Stimulated activated CD4-positive, alpha-beta T cell treated with anti-CD3 and anti-CD28 coated beads, Interleukin-1b, Interleukin-23, amount 100 ng/mL, for 1 hour (primary cell): ENCODE measurements around the gene ILRUN.
"Not testable (repeated sequence)": the region's sequence is repeated elsewhere in the genome, so short reads cannot be mapped to it uniquely, and the experiment has no call there.

Experiments
- DNase-seq, 2 donors: peaks; one replicate each; pipeline ENCODE4 v3.0.0-alpha.2; 2020; ENCODE audit warnings: low read depth in 2 of 2

ILRUN gene

GRCh38 chr6:34665019-34665418, 31.5 kb downstream of the ILRUN start:
- DNase-seq, result no peak

GRCh38 chr6:34664256-34664971, 32.2 kb downstream of the ILRUN start:
- no peak for DNase-seq

- no peak for DNase-seq
These were observed 32.7 kb downstream of the ILRUN start for GRCh38 chr6:34663831-34664255.

- DNase-seq, result no peak
These were observed 33.2 kb downstream of the ILRUN start for GRCh38 chr6:34663371-34663770.

- no peak for DNase-seq
These were observed 35.2 kb downstream of the ILRUN start for GRCh38 chr6:34661357-34661756.

GRCh38 chr6:34658605-34659265, 37.8 kb downstream of the ILRUN start:
- no peak for DNase-seq

- not testable (repeated sequence) for DNase-seq
These were observed 38.5 kb downstream of the ILRUN start for GRCh38 chr6:34657979-34658480.

GRCh38 chr6:34657307-34657978, 39.1 kb downstream of the ILRUN start:
- no peak for DNase-seq

GRCh38 chr6:34657037-34657306, 39.6 kb downstream of the ILRUN start:
- no peak for DNase-seq

- no peak for DNase-seq
These were observed 40.1 kb downstream of the ILRUN start for GRCh38 chr6:34656378-34657036.

GRCh38 chr6:34655876-34656377, 40.6 kb downstream of the ILRUN start:
- DNase-seq, result not testable (repeated sequence)

GRCh38 chr6:34654061-34654710, 42.4 kb downstream of the ILRUN start:
- no peak for DNase-seq

- DNase-seq, result no peak
These were observed 44.3 kb downstream of the ILRUN start for GRCh38 chr6:34652263-34652662.

GRCh38 chr6:34650823-34651222, 45.7 kb downstream of the ILRUN start:
- DNase-seq, result no peak

- not testable (repeated sequence) for DNase-seq
These were observed 46.3 kb downstream of the ILRUN start for GRCh38 chr6:34650232-34650631.

GRCh38 chr6:34648806-34649205, 47.8 kb downstream of the ILRUN start:
- DNase-seq, result no peak
